ENCODE data around the gene TENM3.

TENM3 gene

DNA sequence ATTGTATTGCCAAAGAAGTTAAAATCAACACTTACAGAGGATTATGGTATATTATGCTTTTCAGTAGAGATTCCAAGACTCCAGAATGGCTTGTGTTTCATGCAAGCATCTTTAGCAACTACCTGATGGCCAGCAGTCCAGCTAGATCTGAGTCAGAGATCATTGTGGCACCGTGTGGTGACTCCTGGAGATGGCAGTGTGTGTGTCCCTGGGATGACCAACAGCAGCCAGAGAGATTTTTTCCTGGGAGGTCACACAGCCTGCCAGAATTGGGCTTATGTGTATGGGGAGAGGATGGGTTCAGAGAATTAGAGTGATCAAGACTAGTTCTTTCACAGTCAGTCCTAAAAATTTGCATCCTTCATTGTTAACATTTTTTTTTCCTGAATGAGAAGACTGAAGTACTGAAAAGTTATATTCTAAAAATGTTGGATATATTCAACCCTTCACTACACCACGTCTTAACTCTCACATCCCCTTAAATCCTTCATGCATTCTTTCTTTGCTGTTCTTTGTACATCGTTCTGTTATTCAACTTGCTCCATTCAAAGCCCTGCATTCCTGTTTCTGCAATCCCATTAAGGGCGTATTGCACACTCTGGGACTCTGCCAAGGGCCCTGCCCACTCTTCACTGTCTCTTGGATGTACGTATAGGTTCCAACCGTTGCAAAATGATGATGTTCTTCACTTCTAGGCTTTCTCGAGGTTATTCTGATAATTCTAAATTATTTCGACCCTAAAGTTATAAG, 12.4 kb downstream of the TENM3 start:
- DNase-seq: no peak

DNA sequence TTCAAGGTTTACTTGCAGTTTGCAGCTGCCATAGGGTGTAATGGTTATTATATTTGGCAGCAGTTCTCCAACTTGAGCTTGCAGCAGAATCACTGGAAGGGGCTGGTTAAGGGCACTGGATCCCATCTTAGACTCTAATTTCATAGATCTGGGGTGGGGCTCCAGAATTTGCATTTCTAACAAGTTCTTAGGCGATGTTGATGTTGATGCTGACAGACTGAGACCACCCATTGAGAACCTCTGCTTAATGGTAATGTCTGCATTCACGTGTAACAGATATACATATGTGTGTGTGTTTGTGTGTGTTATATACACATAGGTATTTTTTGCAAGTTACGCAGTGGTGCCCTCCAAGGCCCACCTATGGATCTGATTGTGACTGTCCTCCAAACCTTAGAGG, 13.8 kb downstream of the TENM3 start:
- DNase-seq: no peak

DNA sequence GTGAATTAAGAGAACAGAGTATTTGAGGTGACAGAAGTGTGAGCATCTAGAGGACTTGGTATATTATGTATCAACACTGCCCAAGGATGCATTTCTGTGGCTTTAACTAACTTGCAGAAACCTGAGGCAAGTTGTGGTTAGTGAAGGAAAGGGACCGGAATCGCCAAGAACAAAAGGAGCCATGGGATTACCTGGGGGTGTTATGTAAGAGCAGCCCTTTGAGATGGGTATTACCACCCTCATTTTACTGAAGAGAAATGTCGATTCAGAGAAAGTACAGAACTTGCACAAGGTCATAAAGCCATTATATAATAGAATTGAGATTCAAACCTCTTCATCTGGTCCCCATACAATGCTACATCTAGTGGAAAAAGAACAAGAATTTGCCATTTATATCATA, 14.3 kb downstream of the TENM3 start:
- no peak for DNase-seq

DNA sequence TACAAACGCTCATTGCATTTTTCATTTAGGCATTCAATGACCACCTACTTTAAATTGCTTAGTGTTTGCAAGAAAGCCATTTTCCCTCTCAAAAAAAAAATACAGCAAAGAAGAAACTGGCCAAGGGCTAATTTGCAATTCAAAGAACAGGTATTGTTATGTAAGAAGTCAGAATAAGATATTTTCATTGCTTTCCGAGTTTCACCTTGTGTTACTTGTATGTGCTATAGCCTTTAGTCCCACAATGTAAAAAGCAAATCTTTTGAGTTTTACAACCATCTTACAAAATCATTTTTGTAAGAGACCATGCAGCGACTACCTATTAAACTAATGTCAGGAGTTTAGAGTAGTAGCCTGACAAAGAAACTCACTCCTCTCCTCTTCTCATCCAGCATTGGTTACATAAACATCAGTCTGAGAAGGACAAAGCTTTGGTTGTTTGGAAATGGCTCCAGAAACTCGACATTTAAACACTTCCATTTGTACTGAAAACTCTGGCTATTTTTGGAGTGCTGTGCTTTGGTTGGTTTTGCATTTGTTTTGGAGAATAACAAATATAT, 15.3 kb downstream of the TENM3 start:
- no peak for DNase-seq

DNA sequence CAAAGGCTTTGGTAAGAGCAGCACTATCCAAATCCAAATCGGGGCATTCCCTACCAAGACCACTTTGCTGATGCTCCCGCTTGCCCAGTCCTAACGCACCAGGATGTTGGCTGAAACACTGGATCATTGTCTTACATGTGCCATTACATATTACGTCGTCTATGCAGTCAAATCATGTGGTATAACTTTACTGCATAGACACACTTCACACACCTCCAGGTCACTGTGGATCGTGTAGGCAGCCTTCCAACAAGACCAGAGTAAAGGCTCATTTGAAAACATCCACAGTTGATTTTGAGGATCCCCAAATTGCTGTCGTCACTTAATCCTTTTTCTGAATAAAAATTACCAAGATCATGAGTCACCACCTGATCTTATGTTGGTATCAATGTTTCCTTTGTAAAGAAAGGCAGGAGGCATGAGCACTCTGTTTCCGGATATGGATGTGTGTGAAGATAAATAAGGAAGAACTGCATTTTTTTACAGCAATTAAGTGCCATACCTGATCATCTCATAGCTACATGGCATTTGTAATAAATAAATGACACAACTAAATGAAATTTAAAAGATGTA, 18.5 kb downstream of the TENM3 start:
- no peak for DNase-seq

DNA sequence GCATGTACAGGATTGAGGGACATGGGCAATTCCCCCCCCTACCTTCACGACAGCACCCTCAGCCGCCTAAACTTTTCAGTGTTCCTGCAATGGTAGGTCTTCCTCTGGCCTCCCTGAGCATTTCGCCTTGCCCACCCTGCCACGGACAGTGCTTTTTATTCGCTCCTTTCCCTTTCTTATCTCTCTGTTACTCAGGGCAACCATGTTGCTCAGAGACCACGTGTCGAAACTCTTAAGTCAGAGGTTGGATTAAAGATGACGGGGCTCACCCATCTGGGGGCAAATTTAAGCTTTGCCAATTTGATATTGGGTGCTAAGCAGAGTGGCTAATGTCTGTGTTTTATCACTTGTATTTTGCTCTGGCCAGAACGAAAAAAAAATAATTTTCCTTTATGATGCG, 20.4 kb downstream of the TENM3 start:
- DNase-seq: no peak

DNA sequence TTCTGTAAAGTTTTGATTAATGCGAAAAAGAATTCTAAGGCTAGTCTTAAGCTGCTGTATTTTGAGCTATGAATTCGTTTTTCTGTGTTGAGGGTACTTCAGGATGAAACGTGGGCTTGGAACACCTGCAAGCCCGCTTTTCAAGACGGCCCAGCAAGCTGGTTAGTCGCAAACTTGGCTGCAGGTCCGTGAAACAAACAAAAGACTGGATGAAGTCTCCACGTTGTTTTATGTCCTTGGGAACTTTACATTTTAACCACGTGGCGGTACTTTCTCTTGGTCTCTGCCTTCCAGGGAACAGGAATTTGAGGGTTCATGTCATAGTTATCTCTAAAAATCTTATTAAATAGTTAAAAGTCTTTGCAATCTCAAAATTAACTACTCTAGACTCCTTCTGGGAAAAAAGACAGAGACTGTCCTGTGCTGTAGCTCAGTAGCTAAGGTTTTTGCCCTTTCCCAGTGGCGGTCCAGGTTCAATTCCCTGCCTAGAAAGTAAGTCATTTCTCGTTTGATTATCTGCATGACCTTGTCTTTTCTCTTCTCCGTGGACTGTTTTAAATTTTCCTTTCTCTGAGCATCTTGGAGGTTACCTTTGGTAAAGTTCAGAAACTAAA, 21.0 kb downstream of the TENM3 start:
- no peak for DNase-seq

DNA sequence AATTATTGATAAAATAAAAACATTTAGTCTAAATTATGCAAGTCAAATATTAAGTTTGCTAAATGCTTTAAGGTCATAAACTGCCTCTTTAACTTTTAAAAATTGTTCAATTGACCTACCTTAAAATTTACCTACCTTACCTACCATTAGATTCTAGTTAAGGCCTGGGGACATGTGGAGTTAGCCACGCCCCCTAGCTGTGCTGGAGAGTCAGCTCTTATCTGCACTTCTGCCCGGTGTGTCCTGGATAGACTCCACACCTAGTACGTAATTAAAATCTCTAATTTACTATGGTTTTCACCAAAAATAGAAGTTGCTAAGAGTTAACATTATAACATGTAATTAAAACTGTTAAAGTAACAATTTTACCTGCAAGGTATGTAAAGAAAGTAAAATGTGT, 22.7 kb downstream of the TENM3 start:
- DNase-seq: no peak

DNA sequence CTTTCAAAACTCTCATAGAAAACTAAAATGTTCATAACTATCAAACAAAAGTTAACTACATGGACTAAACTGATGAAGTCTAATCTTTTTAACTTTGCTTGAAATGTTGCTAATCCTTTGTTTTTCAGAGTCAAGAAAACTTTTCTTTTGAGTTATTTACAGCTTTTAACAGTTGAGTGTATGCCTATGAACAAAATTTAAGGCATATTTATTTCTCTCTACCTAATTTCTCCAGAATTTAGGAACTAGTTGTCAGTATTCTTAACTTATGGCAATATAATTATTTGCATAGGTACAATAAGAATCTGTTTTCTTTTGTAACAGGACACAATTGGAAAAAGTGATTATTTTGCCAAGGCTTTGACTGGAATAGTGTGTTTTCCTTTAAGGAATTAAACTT, 23.8 kb downstream of the TENM3 start:
- DNase-seq: no peak

DNA sequence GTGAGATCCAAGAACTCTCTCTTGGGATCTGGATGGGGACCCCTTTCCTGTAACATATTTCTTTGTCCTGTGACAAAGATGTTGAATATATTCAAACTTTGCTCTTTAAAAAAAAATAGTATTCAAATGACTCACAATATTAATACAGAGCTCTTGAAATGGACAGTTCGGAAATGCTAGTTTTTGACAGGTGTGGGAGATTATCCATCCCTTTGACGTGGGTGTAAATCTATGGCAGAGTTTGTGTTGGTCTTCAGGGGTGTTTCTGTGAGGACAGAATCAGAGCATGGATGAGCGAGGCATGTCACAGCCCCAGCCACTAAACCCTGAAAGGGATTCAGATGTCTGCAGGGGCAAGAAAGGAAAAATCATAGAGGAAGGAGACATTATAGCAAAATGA, 25.8 kb downstream of the TENM3 start:
- DNase-seq: no peak

DNA sequence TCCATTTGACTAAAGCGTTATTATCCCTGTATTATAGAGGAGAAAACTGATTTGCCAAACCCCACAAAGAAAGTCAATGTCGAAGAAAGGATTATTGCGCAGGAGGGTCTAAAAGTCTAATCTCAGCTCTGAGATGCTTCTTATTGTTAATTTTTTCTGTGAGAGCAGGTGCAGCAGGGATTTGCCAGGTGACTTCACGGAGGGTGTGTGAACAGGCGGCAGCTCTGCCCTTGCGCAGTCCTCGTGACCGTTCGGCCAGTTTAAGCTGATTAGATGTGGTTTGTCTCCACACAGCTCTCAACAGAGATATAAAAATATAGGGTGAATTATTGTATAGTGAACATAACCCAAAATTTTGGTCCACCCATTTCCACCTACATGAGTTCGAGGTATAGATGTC, 28.5 kb downstream of the TENM3 start:
- DNase-seq: no peak

DNA sequence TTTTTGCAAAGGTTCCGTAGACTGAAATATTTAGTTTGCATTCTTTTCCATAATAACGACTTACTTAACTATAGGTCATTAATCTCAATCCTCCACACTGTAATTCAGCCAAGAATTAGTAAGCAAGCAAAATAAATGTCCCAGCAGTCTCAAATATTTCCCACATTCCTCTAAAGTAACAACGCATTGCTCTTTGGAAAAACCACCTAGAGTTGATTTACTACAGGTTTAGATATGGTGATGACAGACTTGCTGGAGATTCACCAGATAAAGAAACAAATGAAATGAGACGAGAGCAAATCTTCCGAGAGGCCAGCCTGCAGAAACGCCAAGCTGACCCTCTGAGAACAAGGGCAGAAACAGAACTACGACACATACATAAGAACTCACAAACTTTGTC, 28.9 kb downstream of the TENM3 start:
- no peak for DNase-seq

DNA sequence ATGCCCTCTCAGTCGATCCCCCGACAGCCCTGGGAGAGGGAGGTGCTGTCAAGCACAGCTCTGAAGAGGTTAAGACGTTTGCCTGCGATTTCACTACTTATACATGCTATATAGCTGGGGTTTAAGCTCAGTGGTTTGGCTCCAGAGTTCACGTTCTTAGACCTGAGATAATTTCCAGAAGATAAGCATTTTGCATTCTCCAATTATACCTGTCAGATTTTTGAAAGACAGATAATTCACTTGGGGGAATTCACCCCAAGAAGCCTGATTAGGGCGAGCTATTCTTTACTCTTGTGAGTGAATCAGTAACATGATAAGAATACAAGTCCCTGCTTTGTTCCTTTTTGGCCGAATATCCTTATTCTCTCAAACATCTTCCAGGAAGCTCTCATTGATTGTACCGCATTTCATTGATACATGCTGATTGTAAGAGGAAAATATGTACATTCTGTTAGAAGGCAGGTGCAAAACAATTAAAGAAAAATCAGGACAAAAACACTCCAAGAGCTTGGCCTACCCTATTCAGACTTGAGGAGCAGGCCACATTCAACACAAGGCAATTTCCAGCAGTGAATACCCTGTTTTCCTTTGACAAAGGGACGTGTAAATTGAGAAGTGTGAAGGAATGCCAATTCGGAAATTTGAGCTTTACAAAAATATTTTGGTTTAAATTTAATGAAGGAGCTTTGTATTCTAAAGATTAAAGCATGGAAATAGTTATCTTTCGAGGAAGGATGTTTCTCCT, 30.2 kb downstream of the TENM3 start:
- DNase-seq: no peak

DNA sequence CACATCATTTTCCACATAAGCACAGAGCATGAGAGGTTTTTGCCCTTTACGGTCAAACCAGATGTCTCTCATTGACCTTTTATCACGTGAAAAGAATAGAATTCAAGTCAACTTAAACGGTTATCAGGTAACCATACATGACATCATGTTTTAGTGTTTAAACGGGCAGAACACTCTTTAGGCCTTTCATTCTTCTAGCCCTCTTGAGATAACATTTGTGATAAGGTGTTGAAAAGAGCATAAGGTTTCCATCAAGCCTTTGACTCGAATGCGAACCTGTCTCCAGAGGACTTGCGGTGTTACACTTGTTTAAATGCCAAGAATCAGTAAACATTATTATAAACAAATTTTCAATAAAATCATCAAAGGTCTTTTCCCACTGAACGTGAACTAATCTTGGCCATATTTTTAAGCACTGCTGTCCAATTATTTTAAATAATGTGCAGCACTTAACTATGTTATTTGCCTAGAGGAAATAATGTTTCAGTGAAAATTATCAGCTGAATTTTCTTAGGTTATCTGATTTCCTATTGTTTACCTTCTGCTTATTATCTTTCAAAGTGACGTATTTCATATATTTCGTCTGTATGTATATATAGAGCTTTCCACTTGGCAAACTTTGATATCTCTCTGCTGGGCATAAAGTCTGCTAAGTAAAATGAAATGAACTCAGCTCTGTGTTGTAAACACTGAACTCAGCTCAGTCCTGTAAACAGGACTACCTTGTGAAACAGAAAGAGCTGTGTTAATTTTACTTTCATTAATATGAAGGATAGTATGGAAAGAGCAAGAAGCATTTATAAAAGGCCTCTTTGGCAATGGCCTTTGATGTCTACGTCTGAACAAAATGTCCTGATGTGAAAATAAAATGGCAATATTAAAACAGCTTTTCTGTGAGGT, 33.3 kb downstream of the TENM3 start:
- DNase-seq: no peak

DNA sequence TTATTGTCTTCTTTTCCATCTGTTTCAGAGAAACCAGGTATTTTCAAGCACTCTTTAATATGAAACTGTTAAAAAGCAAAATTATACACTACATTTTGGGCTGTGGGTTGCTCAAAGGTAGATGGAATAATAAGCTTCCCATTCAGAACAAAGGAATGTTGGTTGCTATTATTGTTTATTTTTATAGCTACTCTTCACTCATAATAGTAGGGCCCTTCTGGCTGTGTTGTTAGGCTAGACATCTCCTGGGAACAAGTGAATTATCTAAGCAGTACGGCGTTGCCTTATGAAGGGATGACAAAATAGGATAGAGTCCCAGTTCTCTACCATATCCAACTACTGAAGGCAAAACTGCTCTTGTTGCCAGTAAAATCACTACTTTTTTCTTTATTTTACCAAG, 34.2 kb downstream of the TENM3 start:
- no peak for DNase-seq

DNA sequence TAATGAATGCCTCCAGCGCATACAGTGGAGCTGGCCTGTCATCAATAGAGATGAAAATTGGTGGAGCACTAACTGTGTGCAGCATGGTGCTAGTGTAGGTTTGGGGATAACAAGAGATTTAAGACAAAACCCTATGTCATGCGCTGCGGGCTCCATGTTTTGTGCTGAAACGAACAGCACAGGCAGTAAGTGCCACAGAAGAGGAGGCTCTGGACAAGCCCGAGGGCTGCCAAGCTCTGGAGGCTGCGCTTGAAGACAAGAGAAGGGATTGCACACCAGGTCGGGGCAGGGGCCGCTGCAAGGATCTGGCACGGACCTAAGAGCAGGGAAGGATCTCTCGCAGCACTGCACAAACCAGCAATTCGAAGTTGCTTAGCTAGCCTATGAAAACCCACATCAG, 35.5 kb downstream of the TENM3 start:
- DNase-seq: no peak

DNA sequence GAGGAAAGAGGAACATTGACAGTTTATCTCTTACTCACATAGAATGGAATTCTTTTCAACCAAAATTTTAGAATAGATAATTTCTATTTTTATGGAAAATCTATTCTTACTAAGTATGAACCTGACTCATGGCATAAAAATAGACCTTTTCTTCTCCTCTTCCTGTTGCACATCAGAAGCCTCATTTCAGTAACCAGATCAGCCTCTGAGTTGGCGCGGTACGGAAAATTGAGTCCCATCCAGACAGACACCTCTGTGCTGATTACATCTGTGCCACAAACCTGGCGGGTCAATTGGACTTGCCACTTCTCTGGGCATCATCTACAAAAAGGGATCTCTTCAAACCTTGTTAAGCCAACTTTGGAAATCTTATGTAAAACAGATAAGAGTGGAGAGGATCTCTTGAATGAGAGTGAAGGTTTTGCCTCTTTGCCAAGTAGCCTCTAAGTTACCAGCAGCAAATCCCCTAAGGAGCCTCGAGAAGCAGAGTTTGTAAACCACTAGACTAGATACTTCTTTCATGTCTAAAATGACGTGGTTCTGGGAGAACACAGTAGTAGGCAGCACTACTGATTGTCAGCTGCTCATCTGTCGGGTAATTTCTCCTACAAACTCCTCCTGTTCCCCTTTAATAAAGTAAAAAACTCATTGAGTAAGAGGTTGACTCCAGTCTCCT, 37.4 kb downstream of the TENM3 start:
- DNase-seq: no peak

DNA sequence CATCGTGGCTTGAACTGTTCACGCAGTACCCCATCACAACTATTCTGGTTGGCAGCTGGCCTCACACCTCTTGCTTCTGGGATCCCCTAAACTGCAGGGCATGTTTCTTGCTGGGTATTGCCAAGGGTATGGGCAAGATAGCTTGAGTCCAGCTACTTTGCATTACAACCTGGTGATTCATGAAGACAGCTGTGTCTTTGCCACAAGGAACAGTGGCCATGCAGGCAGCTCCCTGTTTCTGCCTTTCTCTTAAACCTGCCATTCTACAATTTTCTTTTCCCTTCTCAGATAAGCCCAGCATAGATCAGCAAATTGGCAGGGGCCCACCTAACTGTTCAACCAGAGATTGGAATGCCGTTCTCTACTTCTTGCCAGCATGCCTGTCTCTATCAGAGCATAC, 42.8 kb downstream of the TENM3 start:
- DNase-seq: no peak

DNA sequence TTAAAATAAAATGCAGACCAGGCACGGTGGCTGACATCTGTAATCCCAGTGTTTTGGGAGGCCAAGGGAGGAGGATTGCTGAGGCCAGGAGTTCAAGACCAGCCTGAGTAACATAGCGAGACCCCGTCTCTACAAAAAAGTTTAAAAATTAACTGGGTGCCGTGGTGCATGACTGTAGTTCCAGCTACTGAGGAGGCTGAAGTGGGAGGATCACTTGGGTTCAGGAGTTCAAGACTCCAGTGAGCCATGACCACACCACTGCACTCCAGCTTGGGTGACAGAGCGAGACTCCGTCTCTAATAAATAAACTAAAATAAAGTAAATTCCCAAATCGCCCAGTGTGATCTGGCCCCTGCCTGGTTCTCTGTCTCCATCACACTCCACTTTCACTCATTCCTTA, 43.7 kb downstream of the TENM3 start:
- DNase-seq: no peak

DNA sequence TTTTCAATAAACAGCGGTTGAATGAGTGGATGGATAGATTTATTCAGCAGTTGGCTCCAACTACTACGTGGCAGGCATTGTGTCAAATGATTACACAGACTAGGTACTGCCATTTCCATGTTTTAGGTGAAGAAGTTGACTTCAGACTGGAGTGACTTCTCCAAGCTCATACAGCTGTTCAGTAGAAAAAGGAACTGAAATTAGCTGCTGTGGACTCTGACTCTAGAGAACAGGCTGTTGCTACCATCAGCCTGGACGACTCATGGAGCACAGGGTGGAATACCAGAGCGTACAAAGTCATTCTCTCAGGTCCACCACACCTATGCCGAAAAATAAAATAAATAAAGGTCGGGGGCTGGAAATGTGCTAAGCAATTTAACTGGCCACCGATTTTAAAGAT, 45.3 kb downstream of the TENM3 start:
- no peak for DNase-seq

DNA sequence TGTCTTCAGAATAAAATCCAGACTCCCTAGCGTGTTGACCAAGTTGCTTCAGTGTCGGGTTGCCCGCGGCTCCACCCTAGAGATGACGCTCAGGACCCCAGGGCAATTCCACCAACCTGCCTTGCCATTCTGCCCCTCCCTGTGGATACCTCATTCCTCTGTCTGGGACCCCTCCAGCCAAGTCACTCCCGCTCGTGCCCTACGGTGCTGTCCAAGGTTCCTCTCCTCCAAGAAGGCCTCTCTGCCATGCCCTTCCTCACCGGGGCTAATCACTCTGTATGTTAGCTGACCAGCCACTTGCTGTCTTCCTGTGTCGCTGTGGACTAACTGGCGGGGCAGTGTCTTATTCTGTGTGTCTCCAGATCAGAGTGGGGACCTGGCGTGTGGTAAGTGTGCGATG, 46.6 kb downstream of the TENM3 start:
- no peak for DNase-seq

DNA sequence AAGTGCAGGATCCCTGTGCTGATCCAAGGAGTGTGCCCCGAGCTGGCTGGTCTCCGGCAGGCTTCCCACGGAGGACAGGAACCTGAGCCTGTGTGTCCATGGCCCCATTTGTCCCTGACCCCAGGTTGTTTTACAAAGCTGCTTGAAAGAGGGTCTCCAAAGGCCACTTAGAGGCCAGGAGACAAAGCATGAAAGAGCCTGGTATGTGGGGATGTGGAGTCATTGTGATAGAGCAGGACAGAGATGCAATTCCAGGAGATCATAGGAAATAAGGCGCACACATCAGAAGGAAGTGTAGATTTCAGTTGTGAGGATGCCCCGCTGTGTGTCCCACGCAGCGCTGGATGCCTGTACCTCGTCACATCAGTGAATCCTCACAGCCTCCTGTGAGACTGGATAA, 48.0 kb downstream of the TENM3 start:
- no peak for DNase-seq

All from NCI-H1436 treated with DMSO at 0.1 percent for 48 hours (cell line).